Common myeloid progenitor, CD34-positive (primary cell): ENCODE data around the gene ANKRD24.

Experiments
- CTCF ChIA-PET: fragments of 350-600 bp; sonication (Branson Sonifier 250); formaldehyde crosslinking; loops from one replicate; lab custom pipeline; 2021; ENCODE audit warnings: antibody characterized with exemption; lab: Charles Lee
- POLR2A ChIA-PET: fragments of 350-600 bp; sonication (Branson Sonifier 250); formaldehyde crosslinking; loops from one replicate; lab custom pipeline; 2021; ENCODE audit warnings: antibody characterized with exemption; lab: Charles Lee
- DNase-seq, 3 donors: peaks; one replicate each; pipeline versions ENCODE4 v3.0.0 to v3.0.0-alpha.2; 2013
- H3K27ac ChIP-seq, 2 experiments: 1 replicate in 1 of 2; 2 replicates in 1 of 2; pipeline ENCODE4 v1.7.0; 2013; ENCODE audit warnings: inconsistent platforms in 2 of 2, low read length in 2 of 2, mild to moderate bottlenecking in 2 of 2, low read depth in 1 of 2, moderate library complexity in 1 of 2; ENCODE audit not compliant: severe bottlenecking in 2 of 2, insufficient read depth in 1 of 2, poor library complexity in 1 of 2
- H3K27me3 ChIP-seq, 5 experiments: replicated peaks in 2 of 5; 1 replicate in 3 of 5; 2 replicates in 2 of 5; pipeline versions ENCODE4 v1.6.1 to v1.7.0; 2013; ENCODE audit warnings: low read length in 4 of 5, mild to moderate bottlenecking in 2 of 5, moderate library complexity in 2 of 5, inconsistent platforms in 1 of 5; ENCODE audit not compliant: insufficient read depth in 5 of 5, control insufficient read depth in 4 of 5
- H3K36me3 ChIP-seq, 4 experiments: 1 replicate in 2 of 4; 2 replicates in 2 of 4; pipeline versions ENCODE4 v1.6.1 to v1.7.0; 2013; ENCODE audit warnings: low read length in 3 of 4, control low read depth in 1 of 4, mild to moderate bottlenecking in 1 of 4; ENCODE audit not compliant: control insufficient read depth in 4 of 4, insufficient read depth in 4 of 4
- H3K4me1 ChIP-seq, 4 experiments: 1 replicate in 3 of 4; 2 replicates in 1 of 4; pipeline versions ENCODE4 v1.6.1 to v1.7.1; 2013; ENCODE audit warnings: low read length in 3 of 4, mild to moderate bottlenecking in 3 of 4, control low read depth in 1 of 4, inconsistent platforms in 1 of 4, moderate library complexity in 1 of 4; ENCODE audit not compliant: control insufficient read depth in 4 of 4, insufficient read depth in 4 of 4; ENCODE audit errors: control extremely low read depth in 1 of 4
- H3K4me3 ChIP-seq, 7 experiments: 1 replicate in 4 of 7; 2 replicates in 3 of 7; pipeline versions ENCODE4 v1.5.1 to v1.7.0; 2013; ENCODE audit warnings: mild to moderate bottlenecking in 7 of 7, low read length in 6 of 7, moderate library complexity in 6 of 7, inconsistent platforms in 2 of 7, low read depth in 2 of 7, control low read depth in 1 of 7; ENCODE audit not compliant: insufficient read depth in 4 of 7, control insufficient read depth in 1 of 7; ENCODE audit errors: extremely low read depth in 1 of 7
- H3K9me3 ChIP-seq, 5 experiments: 1 replicate in 4 of 5; 2 replicates in 1 of 5; pipeline versions ENCODE4 v1.6.1 to v1.7.1; 2013; ENCODE audit warnings: low read length in 4 of 5, mild to moderate bottlenecking in 2 of 5, inconsistent platforms in 1 of 5, low read depth in 1 of 5, moderate library complexity in 1 of 5; ENCODE audit not compliant: control insufficient read depth in 4 of 5, insufficient read depth in 2 of 5; ENCODE audit errors: control extremely low read depth in 1 of 5
- WGBS: methylation state at CpG from one replicate; pipeline ENCODE4 v1.1.5; 2013; ENCODE audit not compliant: insufficient coverage; 5-methylcytosine and 5-hydroxymethylcytosine counted together

Gene ANKRD24

DNA sequence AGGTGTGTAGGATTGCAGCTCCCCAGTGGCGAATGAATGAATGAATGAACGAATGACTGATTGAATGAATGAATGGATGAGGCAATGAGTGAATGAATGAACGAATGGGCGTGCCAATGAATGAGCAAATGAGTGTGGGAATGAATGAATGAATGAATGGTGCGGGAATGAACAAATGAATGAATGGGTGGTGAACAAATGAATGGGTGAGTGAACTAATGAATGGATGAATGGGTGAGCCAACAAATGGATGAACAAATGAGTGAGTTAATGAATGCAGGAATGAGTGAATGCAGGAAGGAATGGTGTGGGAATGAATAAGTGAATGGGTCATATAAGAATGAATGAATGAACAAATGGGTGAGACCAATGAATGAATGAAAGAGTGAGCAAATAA, 14.7 kb downstream of the ANKRD24 start:
- ChIA-PET CTCF (interaction anchor here (1.7 kb wide), 1 partner anchor 10 kb away, joined by 6 read pairs; no protein-coding TSS in a partner anchor), POLR2A (no interaction called here)
- no peak for DNase-seq
- H3K4me1 ChIP-seq, result peaks cover 0 to 3% (median 0%) of the 10 kb centered on the region in 4 experiments
- peaks cover 4 to 57% (median 15%) of the 10 kb centered on the region in 5 experiments for H3K27me3 ChIP-seq
- WGBS, result 84% methylated on average over 5 of the region's 5 CpGs
- no peak overlapping the region for H3K4me3 ChIP-seq
- H3K36me3 ChIP-seq, result no peaks in the 10 kb centered on the region
- H3K9me3 ChIP-seq, result peaks cover 0 to 3% (median 0%) of the 10 kb centered on the region in 5 experiments
- H3K27ac ChIP-seq, result no peak overlapping the region

DNA sequence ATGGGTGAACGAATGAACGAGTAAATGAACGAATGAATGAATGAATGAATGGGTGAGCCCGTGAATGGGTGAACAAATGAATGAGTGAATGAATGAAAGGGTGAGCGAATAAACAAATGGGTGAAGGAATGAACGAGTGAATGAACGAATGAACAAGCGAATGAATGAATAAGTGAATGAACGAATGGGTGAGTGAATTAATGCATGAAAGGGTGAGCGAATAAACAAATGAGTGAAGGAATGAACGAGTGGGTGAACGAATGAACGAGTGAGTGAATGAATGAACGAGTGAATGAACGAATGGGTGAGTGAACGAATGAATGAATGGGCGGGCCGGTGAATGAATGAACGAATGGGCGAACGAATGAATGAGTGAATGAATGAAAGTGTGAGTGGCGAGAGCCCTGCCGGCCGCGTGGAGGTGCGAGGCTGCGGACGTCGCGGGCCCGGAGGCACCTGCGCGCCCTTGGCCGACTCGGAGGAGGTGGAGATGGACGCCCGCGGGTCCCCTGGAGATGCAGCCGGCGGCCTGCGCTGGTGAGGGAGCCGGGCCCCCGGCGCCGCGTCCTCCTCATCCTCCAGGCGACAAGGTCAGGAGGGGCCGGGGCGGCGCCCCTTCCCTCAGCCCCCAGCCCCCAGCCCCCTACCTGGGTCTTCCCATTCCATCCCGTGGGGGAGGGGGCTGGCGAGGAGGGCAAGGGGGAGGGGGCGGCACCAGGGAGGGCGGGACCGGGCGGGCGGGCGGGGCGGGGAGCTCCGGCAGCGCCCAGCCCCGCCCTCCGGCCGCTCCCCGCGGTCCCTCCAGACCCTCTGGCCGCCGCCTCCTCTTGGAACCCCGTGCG, 15.4 kb downstream of the ANKRD24 start:
- no peaks in the 10 kb centered on the region for H3K36me3 ChIP-seq
- peak in 2 of 3 donors; percentile 48 to 79 for DNase-seq
- peaks cover 4 to 57% (median 15%) of the 10 kb centered on the region in 5 experiments for H3K27me3 ChIP-seq
- no peak overlapping the region for H3K4me3 ChIP-seq
- ChIA-PET POLR2A (no interaction called here), CTCF (interaction anchor here (1.7 kb wide), 1 partner anchor 10 kb away, joined by 6 read pairs; no protein-coding TSS in a partner anchor)
- WGBS, result 31% methylated on average over 35 of the region's 70 CpGs
- no peak overlapping the region for H3K27ac ChIP-seq
- peaks cover 0 to 3% (median 0%) of the 10 kb centered on the region in 5 experiments for H3K9me3 ChIP-seq
- peaks cover 0 to 3% (median 0%) of the 10 kb centered on the region in 4 experiments for H3K4me1 ChIP-seq

DNA sequence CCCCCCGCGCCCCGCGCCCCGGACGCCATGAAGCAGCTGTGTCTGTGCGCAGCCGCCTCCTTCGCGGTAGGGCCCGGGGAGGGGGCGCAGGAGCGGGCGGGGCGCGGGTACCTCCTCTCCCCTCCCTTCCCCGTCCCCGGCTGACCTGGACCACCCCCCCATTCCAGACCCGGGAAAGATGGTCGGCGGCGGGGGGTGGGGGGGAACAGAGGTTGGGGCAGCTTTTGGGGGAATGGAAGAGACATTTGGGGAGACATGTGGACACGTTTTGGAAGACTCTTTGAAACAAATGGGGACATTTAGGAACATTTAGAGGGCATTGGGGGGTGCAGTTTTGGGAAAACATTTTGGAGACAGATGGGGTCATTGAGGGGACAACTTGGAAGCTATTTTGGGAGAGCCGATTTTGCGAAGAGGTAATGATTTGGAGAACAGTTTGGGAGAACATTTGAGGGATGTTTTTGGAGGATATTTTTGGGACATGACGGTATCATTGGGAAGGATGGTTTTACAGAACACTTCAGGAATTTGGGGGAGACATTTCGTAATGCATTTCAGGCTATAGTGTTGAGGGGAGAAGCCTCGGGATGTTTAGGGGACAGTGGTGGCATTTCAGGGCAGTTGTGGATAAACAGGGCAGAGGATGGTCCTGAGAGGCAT, 16.1 kb downstream of the ANKRD24 start:
- Histone ChIP-seq H3K27me3 (peaks cover 4 to 57% (median 15%) of the 10 kb centered on the region in 5 experiments), H3K9me3 (peaks cover 0 to 3% (median 0%) of the 10 kb centered on the region in 5 experiments), H3K4me1 (peaks cover 0 to 3% (median 0%) of the 10 kb centered on the region in 4 experiments), H3K36me3 (no peaks in the 10 kb centered on the region), H3K4me3 (no peak overlapping the region), H3K27ac (no peak overlapping the region)
- 32% methylated on average over 6 of the region's 28 CpGs for WGBS
- DNase-seq, result peak in 1 of 3 donors; percentile 39
- POLR2A ChIA-PET, result no interaction called here
- CTCF ChIA-PET, result no interaction called here

GRCh38 chr19:4199699-4200293, 17.3 kb downstream of the ANKRD24 start:
- no peak overlapping the region for H3K27ac ChIP-seq
- H3K4me3 ChIP-seq, result no peak overlapping the region
- POLR2A ChIA-PET, result no interaction called here
- 84% methylated on average over 32 of the region's 33 CpGs for WGBS
- peaks cover 4 to 50% (median 13%) of the 10 kb centered on the region in 5 experiments for H3K27me3 ChIP-seq
- CTCF ChIA-PET, result interaction anchor here (1.4 to 2.4 kb wide), 3 partner anchors 13 to 214 kb away, joined by 5 to 9 read pairs (median 5); partner anchors contain the start of gene EEF2
- H3K36me3 ChIP-seq, result no peaks in the 10 kb centered on the region
- no peak for DNase-seq
- peaks cover 0 to 3% (median 0%) of the 10 kb centered on the region in 5 experiments for H3K9me3 ChIP-seq
- peaks cover 0 to 3% (median 3%) of the 10 kb centered on the region in 4 experiments for H3K4me1 ChIP-seq

- Histone ChIP-seq H3K27me3 (peaks cover 4 to 46% (median 13%) of the 10 kb centered on the region in 5 experiments), H3K9me3 (peaks cover 0 to 3% (median 0%) of the 10 kb centered on the region in 5 experiments), H3K4me3 (no peak overlapping the region), H3K4me1 (peaks cover 0 to 3% (median 3%) of the 10 kb centered on the region in 4 experiments), H3K36me3 (no peaks in the 10 kb centered on the region), H3K27ac (no peak overlapping the region)
- WGBS, result 94% methylated on average over 2 of the region's 2 CpGs
- CTCF ChIA-PET, result interaction anchor here (1.0 to 2.9 kb wide), 14 partner anchors 8 to 273 kb away, joined by 3 to 16 read pairs (median 5); partner anchors contain the start of gene EEF2
- no peak for DNase-seq
- POLR2A ChIA-PET, result interaction anchor here (0.6 kb wide), 1 partner anchor 286 kb away, joined by 4 read pairs; no protein-coding TSS in a partner anchor
Measured at GRCh38 chr19:4200940-4201542, 18.6 kb downstream of the ANKRD24 start.

DNA sequence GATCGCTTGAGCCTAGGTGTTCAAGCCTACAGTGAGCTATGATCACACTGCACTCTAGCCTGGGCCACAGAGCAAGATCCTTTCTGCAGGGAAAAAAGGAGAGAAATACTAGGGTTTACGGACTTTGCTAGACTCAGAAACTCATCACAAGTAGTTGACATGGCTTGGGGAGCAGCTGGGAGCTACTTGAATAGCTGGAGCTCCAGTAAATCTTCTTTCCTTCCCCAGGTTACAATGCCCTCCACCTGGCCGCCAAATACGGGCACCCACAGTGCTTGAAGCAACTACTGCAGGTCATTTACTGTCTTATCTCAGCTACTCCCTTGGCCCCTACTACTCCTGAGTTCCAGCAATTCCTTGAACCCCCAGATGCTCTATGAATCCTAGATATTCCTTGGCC, 19.3 kb downstream of the ANKRD24 start:
- POLR2A ChIA-PET, result no interaction called here
- 91% methylated on average over 3 of the region's 4 CpGs for WGBS
- CTCF ChIA-PET, result interaction anchor here (0.8 to 2.9 kb wide), 13 partner anchors 9 to 272 kb away, joined by 3 to 16 read pairs (median 5); partner anchors contain the start of gene EEF2
- H3K9me3 ChIP-seq, result peaks cover 0 to 3% (median 0%) of the 10 kb centered on the region in 5 experiments
- H3K27ac ChIP-seq, result no peak overlapping the region
- no peak overlapping the region for H3K4me3 ChIP-seq
- no peaks in the 10 kb centered on the region for H3K36me3 ChIP-seq
- peaks cover 4 to 43% (median 11%) of the 10 kb centered on the region in 5 experiments for H3K27me3 ChIP-seq
- H3K4me1 ChIP-seq, result peaks cover 0 to 3% (median 3%) of the 10 kb centered on the region in 4 experiments
- DNase-seq, result no peak
